PC-3 (cell line): ENCODE data around the gene VEGFC. TPM values are rescaled to one million over a fixed set of nuclear protein-coding genes. Genes with fewer than 3 reads are reported as not detected.

ENCODE experiments used
- ATAC-seq: fragments of 200-7000 bp; cut with Tn5 transposase; 2 replicates; pipeline ENCODE4 v1.9.1; 2020; ENCODE audit warnings: mild to moderate bottlenecking, moderate library complexity
- BruUV-seq: library from RNA; stranded (reverse); fragments of 400-500 nt; replicated peaks from 2 replicates; lab custom pipeline; 2021; lab: Mats Ljungman, UMichigan
- CTCF ChIA-PET: fragments of 300-600 bp; sonication (Branson Sonifier 250); formaldehyde crosslinking; loops from one replicate; lab custom pipeline; 2022; ENCODE audit warnings: antibody characterized with exemption; lab: Charles Lee
- POLR2A ChIA-PET: fragments of 300-600 bp; sonication (Branson Sonifier 250); formaldehyde crosslinking; loops from one replicate; lab custom pipeline; 2022; ENCODE audit warnings: antibody characterized with exemption; ENCODE audit not compliant: unreplicated experiment; lab: Charles Lee
- DNase-seq: peaks from one replicate; pipeline ENCODE4 v3.0.0-alpha.2; 2015
- H2AFZ ChIP-seq: fragments of 300-600 bp; sonication (generic); 2 replicates; pipeline ENCODE4 v1.6.0; 2016; ENCODE audit warnings: antibody characterized with exemption, low read length
- H3F3A ChIP-seq: fragments of 300-600 bp; sonication (generic); one replicate; pipeline ENCODE4 v1.6.0; 2017; ENCODE audit warnings: antibody characterized with exemption, low read length, control low read depth, mild to moderate bottlenecking; ENCODE audit not compliant: unreplicated experiment
- H3K27ac ChIP-seq: fragments of 300-600 bp; sonication (generic); 2 replicates; pipeline ENCODE4 v1.5.1; 2016; ENCODE audit warnings: mild to moderate bottlenecking, low read length
- H3K27me3 ChIP-seq: fragments of 300-600 bp; sonication (generic); 2 replicates; pipeline ENCODE4 v1.6.1; 2016; ENCODE audit warnings: low read length, mixed read lengths
- H3K36me3 ChIP-seq: fragments of 300-600 bp; sonication (generic); 2 replicates; pipeline ENCODE4 v1.6.1; 2016; ENCODE audit warnings: low read depth, mixed run types, low read length, mixed read lengths
- H3K4me1 ChIP-seq: fragments of 300-600 bp; sonication (generic); 2 replicates; pipeline ENCODE4 v1.5.1; 2016; ENCODE audit warnings: low read length; ENCODE audit not compliant: insufficient read depth
- H3K4me2 ChIP-seq: fragments of 300-600 bp; sonication (generic); 2 replicates; pipeline ENCODE4 v1.6.0; 2016; ENCODE audit warnings: low read length
- H3K4me3 ChIP-seq: fragments of 300-600 bp; sonication (generic); 2 replicates; pipeline ENCODE4 v1.5.1; 2016; ENCODE audit warnings: mild to moderate bottlenecking, low read length, mixed read lengths
- H3K79me2 ChIP-seq: fragments of 300-600 bp; sonication (generic); 2 replicates; pipeline ENCODE4 v1.6.1; 2017; ENCODE audit warnings: low read length, mixed read lengths
- H3K9ac ChIP-seq: fragments of 300-600 bp; sonication (generic); 2 replicates; pipeline ENCODE4 v1.6.0; 2016; ENCODE audit warnings: mild to moderate bottlenecking, low read length
- H3K9me2 ChIP-seq: fragments of 300-600 bp; sonication (generic); replicated peaks from 2 replicates; pipeline ENCODE4 v1.6.1; 2016; ENCODE audit warnings: mixed run types, low read length, mixed read lengths
- H3K9me3 ChIP-seq: fragments of 300-600 bp; sonication (generic); 2 replicates; pipeline ENCODE4 v1.6.1; 2016; ENCODE audit warnings: low read length, mixed read lengths
- H4K20me1 ChIP-seq: fragments of 300-600 bp; sonication (generic); 2 replicates; pipeline ENCODE4 v1.6.1; 2016; ENCODE audit warnings: low read length, mixed read lengths
- CTCF ChIP-seq: fragments of 300-600 bp; sonication (generic); conservative IDR thresholded peaks from 2 replicates; pipeline ENCODE4 v1.5.1; 2017; ENCODE audit warnings: antibody characterized with exemption, low read depth, mild to moderate bottlenecking, low read length
- EZH2 ChIP-seq: fragments of 300-600 bp; sonication (generic); IDR thresholded peaks from one replicate; pipeline ENCODE4 v1.6.1; 2017; ENCODE audit warnings: antibody characterized with exemption, mild to moderate bottlenecking, low read length; ENCODE audit not compliant: unreplicated experiment
- EZH2phosphoT487 ChIP-seq: fragments of 300-600 bp; sonication (generic); IDR thresholded peaks from 2 replicates; pipeline ENCODE4 v1.6.1; 2018; ENCODE audit warnings: mild to moderate bottlenecking, antibody characterized with exemption, low read length, borderline replicate concordance
- intact Hi-C: fragments of 100-400 bp; cut with micrococcal nuclease; formaldehyde crosslinking; loops from 2 replicates; pipeline ENCODE4 v1.9.0; 2023
- total RNA-seq: library from RNA; depleted of rRNA; stranded (reverse); fragments of >200 nt; gene quantifications from 2 replicates; pipeline ENCODE4 v1.2.3, GENCODE V29; 2014

The VEGFC gene
- total RNA-seq, 1 experiment from 2014 or later = 36.6 TPM

GRCh38 chr4:176708771-176709311, 83.9 kb downstream of the VEGFC start:
- no peak for TF ChIP-seq EZH2
- TF ChIP-seq CTCF = no peak
- TF ChIP-seq EZH2phosphoT487 = no peak
- Histone ChIP-seq H3K4me3 (no peak overlapping the region), H4K20me1 (no peaks in the 10 kb centered on the region), H3K27ac (peak overlapping the region; percentile 74), H3K9me2 (no peaks in the 10 kb centered on the region), H3K4me2 (0 out of 2 replicates have a peak overlapping the region, but pooled peaks have one; percentile 15), H3K9me3 (no peaks in the 10 kb centered on the region), H2AFZ (no peak overlapping the region), H3K36me3 (peaks cover 29% of the 10 kb centered on the region), H3F3A (peaks cover 8% of the 10 kb centered on the region), H3K4me1 (peaks cover 20% of the 10 kb centered on the region), H3K27me3 (no peaks in the 10 kb centered on the region), H3K79me2 (no peaks in the 10 kb centered on the region; the same call in 1 of the 2 replicates), H3K9ac (0 out of 2 replicates have a peak overlapping the region, but pooled peaks have one; percentile 20)
- DNase-seq (peak; percentile 54), ATAC-seq (peak; percentile 91)
- CTCF ChIA-PET = no interaction called here
- POLR2A ChIA-PET = no interaction called here
- intact Hi-C loops = no loop called here
- BruUV-seq = TSS peak; percentile 3

- Histone ChIP-seq H3K27me3 (no peaks in the 10 kb centered on the region), H3K4me3 (no peak overlapping the region), H3K9ac (no peak overlapping the region), H3K4me2 (no peak overlapping the region), H3K9me3 (no peaks in the 10 kb centered on the region), H4K20me1 (no peaks in the 10 kb centered on the region), H3K27ac (no peak overlapping the region), H3K9me2 (no peaks in the 10 kb centered on the region), H3K79me2 (no peaks in the 10 kb centered on the region), H3K36me3 (peaks cover 26% of the 10 kb centered on the region), H3F3A (no peaks in the 10 kb centered on the region), H3K4me1 (no peaks in the 10 kb centered on the region), H2AFZ (no peak overlapping the region)
- no peak for DNase-seq
- BruUV-seq = no TSS peak
- TF ChIP-seq EZH2 = no peak
- TF ChIP-seq CTCF = no peak
- TF ChIP-seq EZH2phosphoT487 = no peak
- POLR2A ChIA-PET = no interaction called here
- ATAC-seq = no peak
- intact Hi-C loops = no loop called here
- CTCF ChIA-PET = no interaction called here
These were observed 102.0 kb downstream of the VEGFC start for GRCh38 chr4:176690716-176691115.

- no peak for ATAC-seq
- intact Hi-C loops = no loop called here
These were observed 112.0 kb downstream of the VEGFC start for GRCh38 chr4:176680668-176681180.

More at GRCh38 chr4:176680668-176681180, 112.0 kb downstream of the VEGFC start:
- Histone ChIP-seq H3K4me2 (no peak overlapping the region), H3K9ac (no peak overlapping the region), H3K36me3 (peaks cover 45% of the 10 kb centered on the region), H3K9me3 (no peaks in the 10 kb centered on the region), H3F3A (peaks cover 8% of the 10 kb centered on the region), H3K9me2 (no peaks in the 10 kb centered on the region), H3K79me2 (no peaks in the 10 kb centered on the region), H3K27me3 (no peaks in the 10 kb centered on the region), H3K4me1 (no peaks in the 10 kb centered on the region), H2AFZ (no peak overlapping the region), H3K27ac (no peak overlapping the region), H3K4me3 (no peak overlapping the region), H4K20me1 (no peaks in the 10 kb centered on the region)
- POLR2A ChIA-PET = no interaction called here
- no peak for DNase-seq
- CTCF ChIA-PET = no interaction called here
- no peak for TF ChIP-seq EZH2
- no peak for TF ChIP-seq CTCF
- TF ChIP-seq EZH2phosphoT487 = no peak
- no TSS peak for BruUV-seq
